ENCODE results near the gene CFAP73.
A peak's percentile ranks its signal among the peaks of the same experiment; 100 is the strongest.

CFAP73 gene

GRCh38 chr12:113167868-113168267 is 18.3 kb downstream of the CFAP73 start:
- DNase-seq, result no peak

- DNase-seq, result no peak
Measured at GRCh38 chr12:113169697-113170096, 20.2 kb downstream of the CFAP73 start.

- DNase-seq, result no peak
Measured at GRCh38 chr12:113170457-113170856, 20.9 kb downstream of the CFAP73 start.

GRCh38 chr12:113170926-113171325 is 21.4 kb downstream of the CFAP73 start:
- DNase-seq, result no peak

GRCh38 chr12:113171543-113171942 is 22.0 kb downstream of the CFAP73 start:
- DNase-seq, result no peak

- DNase-seq, result no peak
Measured at GRCh38 chr12:113172185-113172584, 22.7 kb downstream of the CFAP73 start.

- no peak for DNase-seq
Measured at GRCh38 chr12:113173081-113173698, 23.7 kb downstream of the CFAP73 start.

GRCh38 chr12:113174461-113175384 is 25.2 kb downstream of the CFAP73 start:
- peak; percentile 27 for DNase-seq

- no peak for DNase-seq
Measured at GRCh38 chr12:113179023-113179422, 29.5 kb downstream of the CFAP73 start.

- DNase-seq, result no peak
Measured at GRCh38 chr12:113180333-113180732, 30.8 kb downstream of the CFAP73 start.

- no peak for DNase-seq
Measured at GRCh38 chr12:113181975-113182374, 32.5 kb downstream of the CFAP73 start.

- DNase-seq, result no peak
Measured at GRCh38 chr12:113183030-113183589, 33.6 kb downstream of the CFAP73 start.

GRCh38 chr12:113184098-113184899 is 34.8 kb downstream of the CFAP73 start:
- no peak for DNase-seq

- peak; percentile 78 for DNase-seq
Measured at GRCh38 chr12:113184900-113185179, 35.3 kb downstream of the CFAP73 start.

- peak; percentile 92 for DNase-seq
Measured at GRCh38 chr12:113185180-113186032, 35.9 kb downstream of the CFAP73 start, which contains the start of the genes DDX54 and RITA1. Gene DDX54, minus strand, starts transcription at chr12:113185478. Its CDS starts 27 bp downstream, at chr12:113185451. Gene RITA1, plus strand, starts transcription at chr12:113185721. Its CDS starts 1,026 bp downstream, at chr12:113186747.

- DNase-seq, result peak; percentile 26
Measured at GRCh38 chr12:113186033-113186365, 36.5 kb downstream of the CFAP73 start.

- no peak for DNase-seq
Measured at GRCh38 chr12:113186666-113187325, 37.3 kb downstream of the CFAP73 start.

- no peak for DNase-seq
Measured at GRCh38 chr12:113189361-113189760, 39.8 kb downstream of the CFAP73 start.

- DNase-seq, result no peak
Measured at GRCh38 chr12:113190761-113191160, 41.2 kb downstream of the CFAP73 start.

GRCh38 chr12:113191227-113191626 is 41.7 kb downstream of the CFAP73 start:
- no peak for DNase-seq

- no peak for DNase-seq
Measured at GRCh38 chr12:113194971-113195391, 45.5 kb downstream of the CFAP73 start.

- DNase-seq, result no peak
Measured at GRCh38 chr12:113195598-113195997, 46.1 kb downstream of the CFAP73 start.
